Adrenal gland (tissue), 5 donors: ENCODE measurements around the gene INO80E.

ENCODE experiments used
- CTCF ChIP-seq, 6 experiments: fragments of 450-650 bp in 4 of 6; fragments of 200-600 bp in 2 of 6; sonication (generic) in 1 of 6; IDR thresholded peaks; 1 replicate in 5 of 6; 2 replicates in 1 of 6; pipeline versions ENCODE4 v1.5.1 to v1.8.0; 2016 to 2021; ENCODE audit warnings: antibody characterized with exemption in 6 of 6, mild to moderate bottlenecking in 2 of 6, moderate library complexity in 1 of 6
- POLR2A ChIP-seq, 2 donors: fragments of 450-650 bp; IDR thresholded peaks; one replicate each; pipeline ENCODE4 v1.6.1; 2017; ENCODE audit warnings: antibody characterized with exemption in 2 of 2, mild to moderate bottlenecking in 2 of 2, moderate library complexity in 1 of 2
- donor health status: DM: no; HTN: no; CAD: no.

DNA sequence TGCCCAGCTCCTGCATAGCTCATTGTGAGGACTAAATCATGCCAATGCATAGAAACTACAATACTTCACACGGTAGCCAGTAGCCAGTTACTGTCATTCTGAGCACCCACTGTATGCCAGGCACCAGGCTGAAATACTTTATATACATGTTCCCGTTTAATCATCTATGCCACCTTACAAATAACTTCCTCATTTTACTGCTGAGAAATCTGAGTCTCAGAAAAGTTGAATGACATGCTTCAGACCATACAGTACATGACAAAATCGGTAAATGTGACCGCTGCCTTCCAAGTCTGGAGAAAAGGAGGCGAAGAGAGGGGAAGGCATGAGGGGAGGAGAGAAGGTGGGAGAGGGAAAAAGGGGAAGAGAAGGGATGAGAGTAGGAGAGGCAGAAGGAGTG lies 44.2 kb downstream of the INO80E start:
- no peak for TF ChIP-seq CTCF (IDR thresholded peaks at IDR 0.05)
- no peak for TF ChIP-seq POLR2A (IDR thresholded peaks at IDR 0.05)
